Endometrial microvascular endothelial cells (primary cell): ENCODE results near the gene GAS2L3. TPM values are rescaled to one million over a fixed set of nuclear protein-coding genes. Genes with fewer than 3 reads are reported as not detected.
"Not testable (repeated sequence)": the region's sequence is repeated elsewhere in the genome, so short reads cannot be mapped to it uniquely, and the experiment has no call there.

Experiments
- in situ Hi-C: cut with HindIII; loops from 2 replicates; pipeline ENCODE4 v1.10.0; 2017; ENCODE audit warnings: low sequenced_read_pairs, low pct_unique_long_range_greater_than_20kb; ENCODE audit errors: inconsistent ontology term
- total RNA-seq: library from RNA; depleted of rRNA; stranded (reverse); fragments of >200 nt; gene quantifications from one replicate; pipeline ENCODE4 v1.2.3, GENCODE V29; 2015; ENCODE audit errors: inconsistent ontology term

Gene GAS2L3
- total RNA-seq, 1 donor from 2014 or later, result 28.0 TPM

DNA sequence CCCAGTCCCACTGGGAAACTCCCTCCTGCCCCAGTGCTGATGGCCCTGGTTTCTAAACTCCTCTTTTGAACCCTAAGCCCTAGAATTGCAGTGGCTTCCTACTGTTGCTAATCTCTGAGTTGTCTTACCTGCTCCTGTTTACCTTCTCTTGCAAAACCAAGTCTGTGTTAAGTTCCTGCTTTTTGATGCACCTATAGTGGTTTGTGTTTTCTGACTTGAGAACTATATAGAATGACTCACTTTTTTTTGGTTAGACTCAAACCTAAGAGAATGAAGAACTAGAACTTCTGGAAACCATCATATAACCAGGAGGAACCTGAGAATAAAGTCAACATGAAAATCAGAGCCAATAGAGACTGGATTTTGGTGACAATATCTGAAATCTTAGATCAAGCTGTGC is 5.5 kb upstream of the GAS2L3 start:
- in situ Hi-C loops, result no loop called here

DNA sequence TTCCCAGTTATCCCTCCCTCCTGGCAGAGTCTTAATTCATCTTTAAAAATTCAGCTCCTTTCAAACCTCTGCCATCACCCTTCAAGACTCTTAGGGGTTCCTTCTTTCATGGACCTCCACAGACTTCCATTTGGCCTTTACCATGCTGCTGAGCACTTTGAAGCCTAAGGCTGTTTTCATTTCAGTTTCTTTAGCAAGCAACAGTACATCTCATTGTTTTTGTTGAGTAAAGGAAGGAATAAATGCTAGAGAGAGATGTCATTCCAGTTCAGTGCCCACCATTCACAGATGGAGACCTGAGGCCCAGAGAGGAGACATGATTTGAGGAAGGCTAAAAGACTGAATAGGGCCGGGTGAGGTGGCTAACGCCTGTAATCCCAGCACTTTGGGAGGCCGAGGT is 1.3 kb upstream of the GAS2L3 start:
- in situ Hi-C loops, result no loop called here

- in situ Hi-C loops, result no loop called here
Observed at GRCh38 chr12:100574187-100575074, 947 bp downstream of the GAS2L3 start.

DNA sequence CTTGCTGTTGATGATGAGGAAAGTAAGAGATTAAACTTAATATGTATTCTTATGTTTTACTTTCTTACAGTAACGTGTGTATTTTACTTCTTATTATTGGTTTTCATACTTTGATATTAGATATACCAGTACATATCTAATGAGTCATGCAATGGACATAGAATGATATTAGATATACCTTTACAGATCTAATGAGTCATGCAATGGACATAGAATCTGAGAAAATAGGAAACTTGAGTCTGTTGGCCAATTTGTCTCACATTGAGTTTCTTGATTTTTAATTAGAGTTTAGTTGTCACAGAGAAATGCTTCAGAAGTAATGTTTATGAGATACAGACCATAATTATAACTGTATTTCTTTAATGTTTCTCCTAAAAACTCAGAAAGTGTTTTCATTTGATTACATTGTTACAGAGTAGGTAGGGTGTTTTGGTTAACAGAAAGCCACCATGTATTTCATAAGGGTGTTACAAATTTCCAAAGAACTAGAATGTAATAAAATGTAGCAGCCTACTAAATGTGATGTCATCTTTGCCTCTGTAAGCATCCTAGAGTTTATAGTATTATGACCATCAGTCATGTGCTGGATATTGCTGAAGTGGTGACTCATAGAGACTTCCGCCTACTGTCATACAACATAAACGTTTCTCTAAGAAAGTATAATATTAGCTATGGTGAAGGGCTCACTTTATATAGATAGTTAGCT is 3.0 kb downstream of the GAS2L3 start:
- in situ Hi-C loops, result no loop called here

DNA sequence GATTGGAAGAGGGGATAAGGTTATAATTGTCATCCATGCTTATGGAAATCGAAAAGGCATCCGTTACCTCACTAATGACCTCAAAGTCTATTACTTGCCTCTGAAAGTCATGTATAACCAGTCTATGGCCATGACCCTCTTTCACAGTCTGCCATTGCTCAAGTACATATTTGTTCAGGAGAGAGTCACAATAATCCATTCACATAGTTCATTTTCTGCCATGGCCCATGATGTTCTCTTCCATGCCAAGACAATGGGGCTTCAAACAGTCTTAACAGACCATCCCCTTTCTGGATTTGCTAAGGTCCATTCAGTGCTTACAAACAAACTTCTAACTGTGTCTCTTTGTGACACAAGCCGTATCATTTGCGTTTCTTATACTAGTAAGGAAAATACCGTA is 5.4 kb downstream of the GAS2L3 start:
- in situ Hi-C loops, result no loop called here

DNA sequence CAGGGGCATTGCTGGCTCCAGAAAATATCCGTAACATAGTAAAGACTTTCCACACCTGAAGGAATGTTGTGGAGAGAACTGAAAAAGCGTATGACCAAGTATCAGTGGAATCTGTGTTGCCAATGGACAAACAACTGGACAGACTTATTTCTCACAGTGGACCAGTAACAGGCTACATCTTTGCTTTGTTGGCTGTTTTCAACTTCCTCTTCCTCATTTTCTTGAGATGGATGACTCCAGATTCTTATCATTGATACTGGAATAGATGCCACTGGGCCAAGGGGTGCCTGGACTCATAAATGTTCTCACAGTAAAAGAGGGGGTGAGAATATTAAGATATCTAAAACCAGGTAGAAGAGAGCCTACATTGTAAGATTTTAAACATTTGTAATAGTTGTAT is 6.4 kb downstream of the GAS2L3 start:
- in situ Hi-C loops, result no loop called here

DNA sequence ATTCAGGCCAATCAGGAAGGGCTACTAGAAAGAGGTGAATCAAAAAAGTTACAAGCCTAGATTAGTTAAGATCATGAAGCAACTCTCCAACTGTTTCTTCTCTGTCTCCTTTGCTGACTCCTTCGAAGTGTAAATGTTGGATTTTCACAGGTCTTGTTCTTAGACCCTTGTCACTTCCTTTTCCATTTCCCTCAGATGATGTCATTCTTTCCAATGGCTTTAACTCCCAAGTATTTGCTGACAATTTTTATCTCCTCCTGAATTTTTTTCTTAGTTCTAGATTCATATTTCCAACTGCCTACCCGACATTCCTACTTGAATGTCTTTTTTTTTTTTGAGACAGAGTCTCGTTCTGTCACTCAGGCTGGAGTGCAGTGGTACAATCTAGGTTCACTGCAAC is 10.8 kb downstream of the GAS2L3 start:
- in situ Hi-C loops, result no loop called here

DNA sequence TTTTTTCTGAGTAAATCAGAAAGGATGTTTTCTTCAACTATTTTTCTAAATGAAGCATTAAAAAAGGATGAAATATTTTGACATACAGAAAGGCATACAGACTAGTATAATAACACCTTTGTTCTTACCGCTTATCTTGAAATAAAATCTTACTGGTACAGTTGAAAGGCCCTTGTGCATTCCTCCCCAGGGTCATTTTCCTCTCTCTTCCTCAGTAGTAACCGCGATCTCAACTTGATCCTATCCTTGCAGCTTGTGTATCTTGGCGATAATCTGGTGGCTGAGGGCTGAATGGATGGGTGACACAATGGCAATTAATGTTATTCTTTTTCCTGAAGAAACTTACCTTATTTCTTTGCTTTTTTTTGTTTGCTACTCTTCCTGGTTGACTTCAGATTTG is 18.5 kb downstream of the GAS2L3 start:
- in situ Hi-C loops, result no loop called here

GRCh38 chr12:100593490-100593889 is 20.0 kb downstream of the GAS2L3 start:
- in situ Hi-C loops, result no loop called here

- in situ Hi-C loops, result no loop called here
Observed at GRCh38 chr12:100601626-100602025, 28.1 kb downstream of the GAS2L3 start.

DNA sequence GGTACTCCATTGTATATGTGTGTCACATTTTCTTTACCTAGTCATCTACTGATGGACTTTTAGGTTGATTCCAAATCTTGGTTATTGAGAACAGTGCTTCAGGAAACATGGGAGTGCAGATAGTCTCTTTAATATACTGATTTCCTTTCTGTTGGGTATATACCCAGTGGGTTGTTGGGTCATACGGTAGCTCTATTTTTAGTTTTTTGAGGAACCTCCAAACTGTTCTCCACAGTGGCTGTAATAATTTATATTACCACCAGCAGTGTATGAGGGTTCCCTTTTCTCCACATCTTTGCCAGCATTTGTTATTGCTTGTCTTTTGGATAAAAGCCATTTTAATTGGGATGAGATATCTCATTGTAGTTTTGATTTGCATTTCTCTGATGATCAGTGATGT is 29.5 kb downstream of the GAS2L3 start:
- in situ Hi-C loops, result not testable (repeated sequence)

DNA sequence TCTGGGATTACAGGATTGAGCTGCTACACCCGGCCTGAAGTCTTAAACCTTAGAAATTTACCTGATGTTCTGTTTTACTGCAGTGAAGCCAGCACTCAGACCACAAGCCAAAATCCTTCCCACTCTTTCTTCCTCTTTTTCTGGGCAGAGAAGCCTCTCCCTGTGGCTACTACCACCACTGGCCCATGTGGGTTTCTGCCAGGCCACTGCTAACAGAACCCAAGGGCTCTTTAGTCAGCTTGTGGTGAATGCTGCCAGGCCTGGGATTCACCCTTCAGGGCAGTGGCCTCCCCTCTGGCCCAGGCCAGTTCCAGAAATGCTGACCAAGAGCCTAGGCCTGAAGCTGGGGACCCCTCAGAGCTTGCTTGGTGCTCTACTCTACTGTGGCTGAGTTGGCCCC is 35.3 kb downstream of the GAS2L3 start:
- in situ Hi-C loops, result no loop called here

GRCh38 chr12:100610666-100611430 is 37.4 kb downstream of the GAS2L3 start:
- in situ Hi-C loops, result no loop called here

DNA sequence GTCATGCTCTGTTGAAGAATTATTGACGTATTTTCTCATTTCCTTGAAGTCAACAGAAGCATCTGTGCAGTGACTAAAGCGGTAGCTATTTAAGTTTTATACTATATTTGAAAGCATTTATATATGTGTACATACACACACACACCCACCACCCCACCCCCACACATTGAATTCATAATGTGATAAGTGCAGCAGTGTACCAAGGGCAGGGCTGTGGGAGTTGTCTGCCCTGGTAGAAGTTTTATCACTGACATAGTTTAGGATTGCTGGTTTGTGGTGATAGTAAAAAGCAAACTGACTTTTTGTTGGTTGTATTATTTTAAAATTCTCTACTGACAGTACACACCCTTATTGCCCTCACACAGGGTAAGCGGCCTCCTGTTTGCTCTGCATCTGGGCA is 39.1 kb downstream of the GAS2L3 start:
- in situ Hi-C loops, result no loop called here

DNA sequence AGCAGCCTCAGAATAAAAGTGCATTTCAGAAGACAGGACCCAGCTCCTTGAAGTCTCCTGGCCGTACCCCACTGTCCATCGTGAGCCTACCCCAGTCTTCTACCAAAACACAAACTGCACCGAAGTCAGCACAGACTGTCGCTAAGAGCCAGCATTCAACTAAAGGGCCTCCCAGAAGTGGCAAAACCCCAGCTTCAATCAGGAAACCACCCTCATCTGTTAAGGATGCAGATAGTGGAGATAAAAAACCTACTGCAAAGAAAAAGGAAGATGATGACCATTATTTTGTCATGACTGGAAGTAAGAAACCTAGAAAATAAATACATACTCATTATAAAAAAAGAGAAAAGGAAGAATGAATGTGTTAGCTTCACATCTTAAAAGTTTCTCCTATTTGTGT is 51.1 kb downstream of the GAS2L3 start:
- in situ Hi-C loops, result no loop called here

DNA sequence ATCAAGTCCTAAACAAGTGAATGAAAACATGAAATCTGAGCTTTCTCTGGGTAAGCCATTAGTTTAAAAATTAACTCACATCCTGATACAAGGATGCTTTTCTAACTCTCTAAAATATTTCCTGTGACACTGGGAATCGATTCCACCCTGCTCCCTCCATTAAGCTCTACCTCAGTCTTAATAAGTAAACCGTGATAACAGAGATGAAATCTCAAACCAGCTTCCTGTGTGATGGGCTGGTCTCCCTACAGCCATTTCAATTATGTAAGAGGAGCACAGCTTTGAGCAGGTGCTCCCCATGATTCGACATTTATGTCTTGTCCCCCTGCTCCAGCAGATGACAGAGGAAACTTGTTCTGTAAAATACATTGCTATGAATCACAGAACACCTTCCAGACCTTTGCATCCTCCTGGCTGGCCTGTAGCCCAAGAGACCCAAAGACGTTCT is 59.0 kb downstream of the GAS2L3 start:
- in situ Hi-C loops, result no loop called here

DNA sequence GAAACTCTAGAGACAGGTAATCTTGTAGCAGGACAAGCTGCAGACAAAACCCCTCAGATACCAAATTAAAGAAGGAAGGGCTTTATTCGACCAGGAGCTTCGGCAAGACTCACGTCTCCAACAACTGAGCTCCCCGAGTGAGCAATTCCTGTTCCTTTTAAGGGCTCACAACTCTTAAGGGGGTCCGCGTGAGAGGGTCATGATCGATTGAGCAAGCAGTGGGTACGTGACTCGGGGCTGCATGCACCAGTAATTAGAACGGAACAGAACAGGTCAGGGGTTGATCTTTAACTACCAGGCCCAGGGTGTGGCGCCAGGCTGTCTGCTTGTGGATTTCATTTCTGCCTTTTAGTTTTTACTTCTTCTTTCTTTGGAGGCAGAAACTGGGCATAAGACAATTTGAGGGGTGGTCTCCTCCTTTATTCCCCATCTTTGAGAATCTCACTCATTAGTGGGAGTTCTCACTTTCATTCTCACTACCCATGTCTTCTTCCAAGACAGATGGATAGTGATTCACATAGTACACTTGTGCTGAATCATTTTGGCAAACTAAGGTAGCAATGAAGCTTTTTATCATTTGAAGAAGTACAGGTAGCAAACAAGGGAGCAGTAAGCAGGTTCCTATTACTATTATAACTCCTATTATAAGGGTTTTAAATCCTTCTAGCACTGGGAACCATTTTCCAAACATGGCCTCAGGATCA is 59.8 kb downstream of the GAS2L3 start:
- in situ Hi-C loops, result not testable (repeated sequence)

GRCh38 chr12:100643246-100643645 is 69.8 kb downstream of the GAS2L3 start:
- in situ Hi-C loops, result no loop called here

DNA sequence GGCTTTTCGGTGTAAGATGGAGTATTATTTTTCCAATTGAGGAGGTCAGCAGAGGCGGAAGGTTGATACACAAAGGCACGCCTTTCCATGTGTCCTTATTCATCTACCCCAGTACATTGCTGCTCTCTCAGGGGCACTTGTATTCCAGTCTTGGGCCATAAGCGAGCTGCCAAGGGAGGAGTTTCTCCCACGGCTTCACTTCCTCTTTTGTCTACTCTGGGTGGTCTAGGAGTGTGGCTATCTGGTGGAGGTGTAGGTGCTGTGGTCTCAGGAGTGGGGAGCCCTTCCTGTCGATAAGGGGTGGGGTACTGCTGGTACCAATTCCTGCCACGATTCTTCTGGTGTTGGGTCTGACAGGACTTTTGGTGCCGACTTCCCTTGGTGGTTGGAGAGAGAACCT is 73.4 kb downstream of the GAS2L3 start:
- in situ Hi-C loops, result no loop called here
